Neural cell (in vitro differentiated cells): ENCODE measurements around the gene USP48.

ENCODE experiments used
- CTCF ChIP-seq: fragments of 450-650 bp; IDR thresholded peaks from 2 replicates; pipeline ENCODE4 v1.5.1; 2014; ENCODE audit warnings: antibody characterized with exemption, mild to moderate bottlenecking, moderate library complexity; ENCODE audit not compliant: poor library complexity, severe bottlenecking
- EP300 ChIP-seq: fragments of 450-650 bp; conservative IDR thresholded peaks from 2 replicates; pipeline ENCODE4 v1.6.1; 2014; ENCODE audit warnings: antibody characterized with exemption, mild to moderate bottlenecking, moderate library complexity; ENCODE audit not compliant: poor library complexity, severe bottlenecking
- EZH2 ChIP-seq: fragments of 200-600, 300-800 bp; shearing (Covaris generic), sonication (generic); IDR thresholded peaks from 2 replicates; pipeline ENCODE4 v1.6.1; 2014; ENCODE audit warnings: antibody characterized with exemption, low read length, borderline replicate concordance, mild to moderate bottlenecking; ENCODE audit not compliant: insufficient read depth, poor library complexity, severe bottlenecking
- POLR2AphosphoS5 ChIP-seq: IDR thresholded peaks from 2 replicates; pipeline ENCODE4 v1.6.1; 2012
- RAD21 ChIP-seq: fragments of 450-650 bp; conservative IDR thresholded peaks from 2 replicates; pipeline ENCODE4 v1.6.1; 2014; ENCODE audit warnings: antibody characterized with exemption, mild to moderate bottlenecking, moderate library complexity
- REST ChIP-seq: IDR thresholded peaks from 2 replicates; pipeline ENCODE4 v1.6.1; 2012; ENCODE audit warnings: borderline replicate concordance
- SMC3 ChIP-seq: fragments of 450-650 bp; conservative IDR thresholded peaks from 2 replicates; pipeline ENCODE4 v1.6.1; 2014; ENCODE audit warnings: antibody characterized with exemption, mild to moderate bottlenecking, moderate library complexity; ENCODE audit not compliant: poor library complexity
- TAF1 ChIP-seq: IDR thresholded peaks from 2 replicates; pipeline ENCODE4 v1.6.1; 2012; ENCODE audit warnings: low read depth

GRCh38 chr1:21689661-21690372 is 93.1 kb downstream of the USP48 start:
- TF ChIP-seq CTCF (no peak), EZH2 (no peak), RAD21 (no peak), SMC3 (no peak), TAF1 (no peak), POLR2AphosphoS5 (no peak), EP300 (no peak), REST (no peak)
